Sigmoid colon (tissue), 7 donors: ENCODE measurements around the gene PEX10. TPM values are rescaled to one million over a fixed set of nuclear protein-coding genes. Genes with fewer than 3 reads are reported as not detected.

ENCODE experiments used
- DNase-seq: peaks from one replicate; pipeline ENCODE4 v3.0.0-alpha.2; 2019
- H3K27ac ChIP-seq, 4 donors: fragments of 200-600 bp; sonication (generic); one replicate each; pipeline ENCODE4 v1.5.1; 2016 to 2019; ENCODE audit warnings: mild to moderate bottlenecking in 1 of 4
- H3K27me3 ChIP-seq, 3 donors: fragments of 200-600 bp; sonication (generic); one replicate each; pipeline ENCODE4 v1.5.1; 2019; ENCODE audit warnings: mild to moderate bottlenecking in 1 of 3
- H3K36me3 ChIP-seq, 4 donors: fragments of 200-600 bp; sonication (generic); one replicate each; pipeline ENCODE4 v1.5.1; 2016 to 2019
- H3K4me1 ChIP-seq, 4 donors: fragments of 200-600 bp; sonication (generic); one replicate each; pipeline ENCODE4 v1.5.1; 2017 to 2019
- H3K4me3 ChIP-seq, 4 donors: fragments of 200-600 bp; sonication (generic); one replicate each; pipeline ENCODE4 v1.5.1; 2017 to 2019; ENCODE audit warnings: mild to moderate bottlenecking in 2 of 4, moderate library complexity in 1 of 4
- H3K9me3 ChIP-seq, 4 donors: fragments of 200-600 bp in 3 of 4; sonication (generic) in 3 of 4; one replicate each; pipeline versions ENCODE4 v1.5.1 to v1.6.1; 2013 to 2019
- EP300 ChIP-seq, 4 donors: sonication (generic); formaldehyde crosslinking; IDR thresholded peaks; one replicate each; pipeline ENCODE4 v1.6.1; 2017; ENCODE audit warnings: antibody characterized with exemption in 4 of 4
- POLR2A ChIP-seq, 2 donors: fragments of 450-650 bp; IDR thresholded peaks; one replicate each; pipeline ENCODE4 v1.6.1; 2016; ENCODE audit warnings: antibody characterized with exemption in 2 of 2, mild to moderate bottlenecking in 2 of 2, moderate library complexity in 2 of 2
- POLR2AphosphoS5 ChIP-seq, 4 donors: sonication (generic); formaldehyde crosslinking; IDR thresholded peaks; one replicate each; pipeline ENCODE4 v1.6.1; 2017; ENCODE audit warnings: antibody characterized with exemption in 4 of 4
- WGBS, 2 donors: extraction: QIAGEN DNeasy Blood & Tissue Kit; methylation state at CpG; one replicate each; pipeline ENCODE4 v1.1.7; 2013; 5-methylcytosine and 5-hydroxymethylcytosine counted together
- intact Hi-C: fragments of 100-400 bp; cut with DNase I; formaldehyde crosslinking; loops from one replicate; pipeline ENCODE4 v1.15.1; 2023
- polyA plus RNA-seq, 3 donors: library from polyadenylated mRNA; stranded (reverse); fragments of 200-250 nt; gene quantifications; one replicate each; pipeline ENCODE4 v1.2.3, GENCODE V29; 2013
- total RNA-seq, 4 donors: library from RNA; depleted of rRNA; stranded (reverse); fragments of >200 nt; gene quantifications; one replicate each; pipeline ENCODE4 v1.1.0, GENCODE V29; 2016
- TF ChIP-seq, protein P1 (sequence below), 4 experiments: fragments of 450-650 bp in 3 of 4; fragments of 200-600 bp in 1 of 4; IDR thresholded peaks; one replicate each; pipeline ENCODE4 v1.5.1; 2016 to 2019; ENCODE audit warnings: antibody characterized with exemption in 4 of 4, mild to moderate bottlenecking in 3 of 4, moderate library complexity in 2 of 4
- donor health status: healthy with polysubstance abuse.
- donor health status: Bipolar disorder and iron deficiency.
- donor health status: healthy.

The PEX10 gene
- total and polyA plus RNA-seq, 7 donors: 9.9 to 21.9 (median 13.8) TPM

- Histone ChIP-seq H3K27me3 (peaks cover 3 to 76% (median 48%) of the 10 kb centered on the region in 3 donors), H3K4me1 (peaks cover 0 to 5% (median 0%) of the 10 kb centered on the region in 4 donors), H3K9me3 (no peaks in the 10 kb centered on the region), H3K36me3 (no peaks in the 10 kb centered on the region), H3K27ac (no peak overlapping the region), H3K4me3 (no peak overlapping the region)
- no peak for DNase-seq
- WGBS, 2 donors: 76 to 85% methylated on average over 18 of the region's 18 CpGs
- intact Hi-C loops: no loop called here
- TF ChIP-seq POLR2AphosphoS5 (IDR thresholded peaks at IDR 0.05) (no peak), EP300 (IDR thresholded peaks at IDR 0.05) (no peak), POLR2A (IDR thresholded peaks at IDR 0.05) (no peak)
- TF ChIP-seq, protein P1, sequence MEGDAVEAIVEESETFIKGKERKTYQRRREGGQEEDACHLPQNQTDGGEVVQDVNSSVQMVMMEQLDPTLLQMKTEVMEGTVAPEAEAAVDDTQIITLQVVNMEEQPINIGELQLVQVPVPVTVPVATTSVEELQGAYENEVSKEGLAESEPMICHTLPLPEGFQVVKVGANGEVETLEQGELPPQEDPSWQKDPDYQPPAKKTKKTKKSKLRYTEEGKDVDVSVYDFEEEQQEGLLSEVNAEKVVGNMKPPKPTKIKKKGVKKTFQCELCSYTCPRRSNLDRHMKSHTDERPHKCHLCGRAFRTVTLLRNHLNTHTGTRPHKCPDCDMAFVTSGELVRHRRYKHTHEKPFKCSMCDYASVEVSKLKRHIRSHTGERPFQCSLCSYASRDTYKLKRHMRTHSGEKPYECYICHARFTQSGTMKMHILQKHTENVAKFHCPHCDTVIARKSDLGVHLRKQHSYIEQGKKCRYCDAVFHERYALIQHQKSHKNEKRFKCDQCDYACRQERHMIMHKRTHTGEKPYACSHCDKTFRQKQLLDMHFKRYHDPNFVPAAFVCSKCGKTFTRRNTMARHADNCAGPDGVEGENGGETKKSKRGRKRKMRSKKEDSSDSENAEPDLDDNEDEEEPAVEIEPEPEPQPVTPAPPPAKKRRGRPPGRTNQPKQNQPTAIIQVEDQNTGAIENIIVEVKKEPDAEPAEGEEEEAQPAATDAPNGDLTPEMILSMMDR (IDR thresholded peaks at IDR 0.05): no peak
Measured at GRCh38 chr1:2458687-2459086, 46.3 kb upstream of the PEX10 start.

DNA sequence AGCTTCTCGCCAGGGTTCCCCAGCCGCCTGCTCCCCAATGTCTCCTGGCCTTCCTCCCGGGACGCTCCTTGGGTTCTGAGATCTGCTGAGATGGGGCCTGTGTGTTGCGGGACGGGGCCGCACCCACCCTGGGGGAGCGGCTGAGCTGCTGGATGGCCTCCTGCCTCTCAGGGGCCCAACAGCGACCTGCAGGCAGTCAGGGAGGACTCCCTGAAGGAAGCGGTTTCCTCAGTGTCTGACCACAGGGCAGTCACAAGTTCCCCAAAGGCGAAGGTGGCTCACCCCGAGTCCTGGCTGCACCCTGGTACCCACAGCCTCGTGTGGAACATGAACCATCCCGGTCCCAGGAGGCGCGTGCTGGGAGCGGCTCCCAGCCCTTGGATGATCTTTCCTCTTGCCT, 45.1 kb upstream of the PEX10 start:
- TF ChIP-seq POLR2AphosphoS5 (IDR thresholded peaks at IDR 0.05): no peak
- no peak for TF ChIP-seq POLR2A (IDR thresholded peaks at IDR 0.05)
- no peak for TF ChIP-seq EP300 (IDR thresholded peaks at IDR 0.05)
- TF ChIP-seq, protein P1 (IDR thresholded peaks at IDR 0.05): no peak
- Histone ChIP-seq H3K27ac (no peak overlapping the region), H3K4me3 (no peak overlapping the region), H3K27me3 (peaks cover 5 to 76% (median 48%) of the 10 kb centered on the region in 3 donors), H3K4me1 (peaks cover 0 to 5% (median 0%) of the 10 kb centered on the region in 4 donors), H3K36me3 (no peaks in the 10 kb centered on the region), H3K9me3 (no peaks in the 10 kb centered on the region)
- intact Hi-C loops: no loop called here
- no peak for DNase-seq
- WGBS, 2 donors: 84% methylated on average over 17 of the region's 17 CpGs

DNA sequence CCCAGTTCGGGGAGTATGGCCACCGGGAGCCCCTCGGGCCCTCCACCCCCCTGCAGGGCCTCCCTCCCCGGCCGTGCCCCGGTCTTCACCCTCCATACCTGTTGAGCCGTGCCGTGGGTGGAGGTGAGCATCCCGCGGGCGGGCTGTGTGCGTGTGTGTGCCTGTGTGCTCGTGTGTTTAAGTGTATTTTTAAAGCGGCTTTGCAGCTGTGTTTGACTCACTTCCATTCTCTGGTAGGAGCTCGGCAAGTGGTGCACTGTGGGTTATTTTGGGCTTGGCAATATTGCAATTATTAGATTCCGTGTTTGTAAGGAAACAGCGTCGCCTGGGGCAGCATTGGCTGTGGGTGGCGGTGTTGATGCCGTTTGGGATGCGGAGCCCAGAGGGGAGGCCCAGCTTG, 43.4 kb upstream of the PEX10 start:
- H3K4me1 ChIP-seq: peaks cover 0 to 5% (median 0%) of the 10 kb centered on the region in 4 donors
- WGBS, 2 donors: 65 to 70% methylated on average over 21 of the region's 21 CpGs
- no peak for DNase-seq
- H3K9me3 ChIP-seq: no peaks in the 10 kb centered on the region
- intact Hi-C loops: no loop called here
- TF ChIP-seq POLR2AphosphoS5 (IDR thresholded peaks at IDR 0.05): no peak
- TF ChIP-seq, protein P1 (IDR thresholded peaks at IDR 0.05): no peak
- TF ChIP-seq POLR2A (IDR thresholded peaks at IDR 0.05): no peak
- no peak for TF ChIP-seq EP300 (IDR thresholded peaks at IDR 0.05)
- peaks cover 9 to 81% (median 59%) of the 10 kb centered on the region in 3 donors for H3K27me3 ChIP-seq
- no peaks in the 10 kb centered on the region for H3K36me3 ChIP-seq
- no peak overlapping the region for H3K4me3 ChIP-seq
- no peak overlapping the region for H3K27ac ChIP-seq

GRCh38 chr1:2454227-2454626, 41.9 kb upstream of the PEX10 start:
- intact Hi-C loops: no loop called here
- WGBS, 2 donors: 83 to 85% methylated on average over 10 of the region's 10 CpGs
- Histone ChIP-seq H3K9me3 (no peaks in the 10 kb centered on the region), H3K27ac (no peak overlapping the region), H3K4me3 (no peak overlapping the region), H3K4me1 (no peaks in the 10 kb centered on the region), H3K36me3 (no peaks in the 10 kb centered on the region), H3K27me3 (peaks cover 9 to 69% (median 55%) of the 10 kb centered on the region in 3 donors)
- no peak for DNase-seq
- TF ChIP-seq, protein P1 (IDR thresholded peaks at IDR 0.05): no peak
- TF ChIP-seq POLR2A (IDR thresholded peaks at IDR 0.05): no peak
- no peak for TF ChIP-seq EP300 (IDR thresholded peaks at IDR 0.05)
- TF ChIP-seq POLR2AphosphoS5 (IDR thresholded peaks at IDR 0.05): no peak

- intact Hi-C loops: no loop called here
- no peak overlapping the region for H3K27ac ChIP-seq
- H3K4me1 ChIP-seq: no peaks in the 10 kb centered on the region
- peaks cover 9 to 70% (median 55%) of the 10 kb centered on the region in 3 donors for H3K27me3 ChIP-seq
- TF ChIP-seq EP300 (IDR thresholded peaks at IDR 0.05) (no peak), POLR2AphosphoS5 (IDR thresholded peaks at IDR 0.05) (no peak), POLR2A (IDR thresholded peaks at IDR 0.05) (no peak)
- TF ChIP-seq, protein P1 (IDR thresholded peaks at IDR 0.05): no peak
- no peak overlapping the region for H3K4me3 ChIP-seq
- no peaks in the 10 kb centered on the region for H3K36me3 ChIP-seq
- 83 to 85% methylated on average over 19 of the region's 19 CpGs for WGBS, 2 donors
- H3K9me3 ChIP-seq: no peaks in the 10 kb centered on the region
- DNase-seq: no peak
Measured at GRCh38 chr1:2452932-2453315, 40.6 kb upstream of the PEX10 start.
